ENCODE results near the gene GPC3.
"Not testable (repeated sequence)": the region's sequence is repeated elsewhere in the genome, so short reads cannot be mapped to it uniquely, and the experiment has no call there.

Gene GPC3

DNA sequence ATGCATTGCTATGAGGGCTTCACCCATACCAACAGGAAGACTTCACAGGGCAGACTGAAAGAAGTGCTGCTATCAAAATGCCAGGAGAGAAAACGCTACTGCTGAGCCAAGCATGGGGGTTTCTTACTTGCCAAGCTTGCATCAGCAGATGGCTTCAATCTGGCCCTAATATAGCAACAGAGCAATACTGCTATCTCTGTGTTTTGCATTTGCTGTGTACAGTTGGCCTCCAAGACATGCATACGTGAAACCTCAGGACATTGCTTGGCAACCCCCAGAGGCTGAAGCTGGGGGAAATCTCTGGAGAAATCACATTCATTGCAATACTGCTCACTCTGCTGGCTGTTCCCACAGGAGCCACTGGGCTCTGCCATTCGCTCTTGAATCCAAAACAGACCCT lies 442.9 kb downstream of the GPC3 start:
- no peak for DNase-seq

- no peak for DNase-seq
Measured at GRCh38 chrX:133541021-133541420, 444.4 kb downstream of the GPC3 start.

DNA sequence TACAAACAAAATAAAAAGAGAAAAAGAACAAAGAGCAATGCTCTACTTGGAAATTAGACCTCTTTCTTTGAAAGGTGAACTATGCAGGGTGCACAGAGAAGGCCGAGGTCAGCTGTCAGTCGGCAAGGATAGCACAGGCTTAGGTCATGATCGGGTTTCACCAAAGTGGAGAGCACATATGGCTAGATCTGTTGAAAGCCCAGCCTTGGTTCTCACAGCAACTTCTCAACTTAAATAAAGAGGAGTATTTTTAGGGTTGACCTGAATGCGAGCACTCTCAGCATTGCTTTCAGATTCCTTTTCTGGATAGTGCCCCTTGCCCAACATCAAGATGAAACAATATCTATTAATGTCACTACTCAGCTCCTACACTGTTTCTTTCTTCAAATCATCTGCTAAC lies 447.2 kb downstream of the GPC3 start:
- no peak for DNase-seq

- DNase-seq: no peak
Measured at GRCh38 chrX:133537142-133537541, 448.3 kb downstream of the GPC3 start.

- no peak for DNase-seq
Measured at GRCh38 chrX:133535066-133535465, 450.3 kb downstream of the GPC3 start.

- DNase-seq: no peak
Measured at GRCh38 chrX:133534172-133534571, 451.2 kb downstream of the GPC3 start.

GRCh38 chrX:133533249-133533648 lies 452.1 kb downstream of the GPC3 start:
- no peak for DNase-seq

- no peak for DNase-seq
Measured at GRCh38 chrX:133530960-133531359, 454.4 kb downstream of the GPC3 start.

GRCh38 chrX:133529578-133529977 lies 455.8 kb downstream of the GPC3 start:
- no peak for DNase-seq

DNA sequence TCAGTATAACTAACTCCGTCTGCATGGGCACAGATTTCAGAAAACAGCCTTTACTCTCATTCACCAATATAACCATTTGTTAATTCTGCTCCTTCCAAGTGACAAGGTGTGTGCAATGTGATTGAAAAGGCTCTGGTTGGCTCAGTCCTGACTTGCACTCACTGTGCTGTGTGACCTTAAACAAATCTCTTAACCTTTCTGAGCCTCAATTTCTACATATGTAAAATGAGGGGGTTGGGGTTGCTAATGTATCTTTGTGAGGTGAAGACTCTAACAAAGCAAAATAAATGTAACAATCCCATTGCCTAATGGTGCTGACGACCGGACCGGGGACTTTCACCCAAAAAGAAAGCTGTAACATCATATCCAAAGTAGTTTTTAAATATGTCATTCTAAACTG lies 457.6 kb downstream of the GPC3 start:
- no peak for DNase-seq

- DNase-seq: no peak
Measured at GRCh38 chrX:133527415-133527814, 458.0 kb downstream of the GPC3 start.

GRCh38 chrX:133526773-133527172 lies 458.6 kb downstream of the GPC3 start:
- not testable (repeated sequence) for DNase-seq

GRCh38 chrX:133523526-133523925 lies 461.9 kb downstream of the GPC3 start:
- no peak for DNase-seq

GRCh38 chrX:133523081-133523487 lies 462.3 kb downstream of the GPC3 start:
- DNase-seq: no peak

- no peak for DNase-seq
Measured at GRCh38 chrX:133516686-133517085, 468.7 kb downstream of the GPC3 start.

- no peak for DNase-seq
Measured at GRCh38 chrX:133514486-133514885, 470.9 kb downstream of the GPC3 start.

- DNase-seq: no peak
Measured at GRCh38 chrX:133513123-133513522, 472.3 kb downstream of the GPC3 start.

GRCh38 chrX:133511041-133511440 lies 474.4 kb downstream of the GPC3 start:
- no peak for DNase-seq

DNA sequence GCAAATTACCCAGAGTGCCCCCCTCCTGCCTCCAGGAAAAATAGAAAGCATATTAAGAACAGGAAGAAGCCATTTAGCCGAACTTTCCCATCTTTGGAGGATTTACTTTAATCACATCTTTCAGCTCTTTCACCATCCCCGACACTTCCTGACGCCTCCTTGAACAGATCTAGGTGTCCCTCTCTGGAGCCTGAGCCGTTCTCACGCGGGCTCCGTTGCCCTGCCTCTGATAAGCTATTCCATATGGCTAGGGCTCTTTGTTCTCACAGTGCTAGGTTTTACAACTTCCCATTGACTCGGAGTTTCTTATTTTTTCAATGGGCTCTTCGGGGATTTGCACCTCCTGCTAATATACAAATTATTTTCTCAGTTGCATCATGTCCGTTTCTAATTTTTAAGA lies 488.0 kb downstream of the GPC3 start:
- no peak for DNase-seq

DNA sequence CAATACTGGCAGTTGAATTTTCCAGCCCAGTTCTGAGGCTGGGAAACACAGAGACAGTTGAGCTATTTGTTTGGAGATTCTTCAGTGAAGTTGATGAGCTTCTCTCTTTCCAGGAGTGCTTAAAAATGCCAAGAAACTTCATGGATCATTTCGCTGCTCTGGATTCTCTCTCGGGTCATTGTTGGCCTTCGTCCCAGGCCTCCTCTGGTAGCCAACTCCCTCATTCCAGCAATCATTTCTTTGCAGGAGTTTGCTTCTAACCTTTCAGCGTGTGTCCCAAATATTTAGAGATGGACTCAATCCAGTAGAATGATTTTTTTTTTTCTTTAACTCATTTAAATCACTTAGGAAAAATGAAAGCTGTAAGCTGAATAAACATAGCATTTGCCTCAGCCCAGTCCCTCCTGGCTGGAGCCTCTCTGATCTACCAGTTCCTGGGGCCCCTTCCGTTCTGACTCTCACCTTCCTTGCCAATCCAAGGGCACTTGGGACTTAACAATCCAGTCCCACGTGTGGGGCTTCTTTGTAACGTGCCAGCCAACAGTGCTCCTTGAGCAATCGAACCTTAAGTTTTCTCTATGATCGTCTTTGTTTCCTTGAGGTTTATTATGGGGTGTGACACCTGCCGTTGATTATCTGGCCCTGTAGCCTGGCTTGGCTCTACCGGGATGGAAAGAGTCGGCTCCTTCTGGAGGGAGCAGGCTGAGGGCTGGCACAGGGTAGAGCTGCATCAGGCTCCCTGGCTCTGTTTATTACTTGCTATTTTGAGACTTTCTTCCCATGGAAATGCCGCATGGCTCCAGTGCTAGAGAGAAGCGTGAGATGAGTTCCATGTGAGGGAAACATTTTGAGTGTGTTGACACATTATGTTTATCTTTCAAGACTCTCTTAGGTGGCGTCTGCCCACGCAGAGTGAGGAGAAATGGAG lies 489.7 kb downstream of the GPC3 start:
- DNase-seq: no peak

DNA sequence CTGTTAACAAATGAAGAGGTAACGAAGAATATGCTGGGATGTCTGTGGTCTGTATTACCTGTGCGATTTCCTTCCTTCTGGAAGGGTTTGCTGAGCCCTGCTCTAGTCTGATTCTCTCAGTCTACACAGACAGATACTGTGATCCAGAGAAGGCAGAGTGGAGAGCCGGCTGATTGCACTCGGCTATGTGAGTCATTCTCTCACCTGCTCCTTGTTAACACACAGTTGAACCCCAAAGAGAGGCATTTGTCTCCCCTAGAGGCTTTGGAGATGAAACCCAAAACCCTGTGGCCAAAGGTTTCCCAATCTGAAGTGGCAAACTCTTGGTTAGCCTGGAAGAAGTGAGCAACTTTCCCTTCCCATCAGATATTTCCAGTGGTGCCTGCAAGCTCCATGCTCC lies 492.0 kb downstream of the GPC3 start:
- no peak for DNase-seq

- DNase-seq: no peak
Measured at GRCh38 chrX:133490955-133491354, 494.4 kb downstream of the GPC3 start.

Measured in stimulated activated CD4-positive, alpha-beta T cell treated with anti-CD3 and anti-CD28 coated beads, Interleukin-15, amount 100 ng/mL, for 24 hours (primary cell).